HG02938 (cell line): ENCODE measurements around the gene CUL3.
"Not testable (repeated sequence)": the region's sequence is repeated elsewhere in the genome, so short reads cannot be mapped to it uniquely, and the experiment has no call there.

Source experiments
- ATAC-seq: cut with Tn5 transposase; IDR thresholded peaks from one replicate; pipeline ENCODE4 v1.9.1; 2021; ENCODE audit warnings: mild to moderate bottlenecking, moderate library complexity; ENCODE audit not compliant: unreplicated experiment

The CUL3 gene

DNA sequence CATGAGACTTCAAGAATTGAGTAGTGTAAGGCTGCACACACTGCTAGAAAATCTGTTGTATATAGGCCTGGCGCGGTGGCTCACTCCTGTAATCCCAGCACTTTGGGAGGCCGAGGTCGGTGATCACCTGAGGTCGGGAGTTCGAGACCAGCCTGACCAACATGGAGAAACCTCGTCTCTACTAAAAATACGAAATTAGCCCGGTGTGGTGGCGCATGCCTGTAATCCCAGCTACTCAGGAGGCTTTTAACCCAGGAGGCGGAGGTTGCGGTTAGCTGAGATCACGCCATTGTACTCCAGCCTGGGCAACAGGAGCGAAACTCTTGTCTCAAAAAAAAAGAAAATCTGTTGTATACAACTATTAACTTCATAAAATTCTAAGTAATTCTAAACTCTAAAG is 2.1 kb downstream of the CUL3 start:
- not testable (repeated sequence) for ATAC-seq

DNA sequence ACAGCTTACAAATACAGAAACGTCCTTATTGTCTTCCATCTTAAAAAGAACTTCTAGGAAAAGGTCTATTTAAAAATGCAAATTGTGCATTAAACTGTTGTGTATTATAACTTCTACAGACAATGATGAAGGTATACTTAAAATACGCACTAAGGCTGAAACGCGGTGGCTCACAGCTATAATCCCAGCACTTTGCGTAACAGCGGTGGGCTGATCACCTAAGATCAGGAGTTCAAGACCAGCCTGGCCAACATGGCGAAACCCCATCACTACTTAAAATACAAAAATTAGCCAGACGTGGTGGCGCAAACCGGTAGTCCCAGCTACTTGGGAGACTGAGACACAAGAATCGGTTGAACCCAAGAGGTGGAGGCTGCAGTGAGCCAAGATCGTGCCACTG is 4.9 kb downstream of the CUL3 start:
- ATAC-seq: no peak

DNA sequence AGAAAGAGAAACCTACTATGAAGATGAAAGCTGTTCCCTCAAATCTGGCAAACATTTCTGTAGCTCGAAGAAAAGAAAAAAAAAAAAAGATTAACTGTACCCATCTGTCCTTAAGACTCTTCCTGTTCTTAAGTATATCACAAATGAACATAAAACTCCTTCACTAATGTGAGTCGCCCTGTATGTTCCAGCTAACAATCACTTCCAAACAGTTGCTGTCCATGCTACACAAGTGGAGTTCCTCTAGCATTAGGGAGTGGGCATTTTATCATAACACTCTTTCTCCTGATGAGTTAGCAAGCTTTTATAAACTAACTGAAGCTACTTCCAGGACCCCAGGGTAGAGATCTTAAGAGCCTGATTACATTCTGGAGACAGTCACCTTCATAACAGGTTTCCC is 5.8 kb downstream of the CUL3 start:
- ATAC-seq: no peak

DNA sequence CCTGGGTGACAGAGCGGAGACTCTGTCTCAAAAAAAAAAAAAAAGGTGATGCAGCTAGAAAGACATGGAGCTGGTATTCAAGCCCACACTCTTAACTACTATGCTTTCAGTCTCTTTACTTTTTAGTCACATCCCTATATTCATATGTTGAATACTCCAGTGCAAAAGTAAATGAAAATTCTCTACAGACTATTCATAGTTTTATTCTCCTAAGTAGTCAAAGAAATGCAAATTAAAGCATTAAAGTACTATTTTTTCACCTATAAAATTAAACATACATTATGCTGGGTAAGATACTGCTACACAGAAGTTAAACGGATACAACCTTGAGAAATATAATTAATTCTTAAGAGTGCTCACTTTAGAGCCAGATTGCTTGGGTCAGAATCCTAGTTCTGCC is 7.6 kb downstream of the CUL3 start:
- ATAC-seq: no peak

DNA sequence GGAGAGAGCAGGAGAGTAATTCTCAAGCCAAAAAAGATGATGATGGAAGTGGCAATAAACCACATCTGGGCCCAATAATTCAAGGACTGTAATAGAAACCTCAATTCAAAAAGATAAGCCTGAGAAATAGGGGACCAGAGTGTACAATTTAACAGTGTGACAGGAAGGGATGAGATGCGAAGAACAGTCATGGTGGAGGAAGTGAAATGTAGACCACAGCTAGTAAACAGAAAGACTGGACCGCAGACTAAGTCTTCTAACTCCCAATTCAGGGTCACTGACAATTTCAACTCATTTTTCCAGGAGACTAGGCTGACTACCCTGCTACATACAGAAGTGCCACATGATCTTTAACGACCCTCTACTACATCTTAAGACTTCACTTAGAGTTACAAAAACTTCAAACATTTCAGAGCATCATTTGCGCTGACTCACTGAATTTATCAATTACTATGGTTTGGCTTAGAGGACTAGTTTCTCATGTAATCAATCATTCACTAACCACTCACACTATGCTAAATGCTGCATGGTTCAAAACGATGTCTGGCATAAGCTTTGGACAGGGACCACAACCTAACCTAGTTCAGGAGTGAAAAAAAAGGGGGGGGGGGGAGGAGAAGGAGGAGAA is 9.0 kb downstream of the CUL3 start:
- peak; percentile 91 for ATAC-seq

DNA sequence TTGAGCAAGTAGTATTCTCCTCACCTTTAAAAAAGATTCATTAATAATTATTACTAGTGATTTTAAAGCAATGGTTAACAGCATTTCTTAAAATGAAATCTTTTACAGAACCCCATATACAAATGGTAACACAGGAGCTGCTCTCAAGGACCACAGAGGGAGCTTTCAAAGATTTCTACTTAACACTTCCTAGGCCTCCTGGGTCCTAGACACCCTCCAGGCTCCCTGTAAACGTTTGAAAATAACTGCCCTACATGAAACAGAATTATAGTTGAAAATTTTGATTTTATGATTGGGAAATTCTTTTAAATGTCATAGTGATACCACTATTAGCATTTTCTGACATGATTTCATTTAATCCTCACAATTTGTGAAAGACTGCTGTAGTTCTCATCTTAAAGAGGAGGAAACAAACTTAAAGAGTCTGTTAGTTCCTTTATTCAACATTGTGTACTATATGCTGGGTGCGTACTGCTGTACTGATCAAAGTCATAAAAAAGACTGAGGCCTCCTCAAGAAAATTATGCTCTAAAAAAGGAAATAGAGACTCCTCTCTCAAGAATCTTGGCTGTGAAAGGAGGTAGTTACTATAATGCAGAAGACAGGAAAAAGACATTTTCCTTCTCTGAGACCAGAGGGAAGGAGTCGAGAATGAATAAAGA is 10.6 kb downstream of the CUL3 start:
- ATAC-seq: no peak

DNA sequence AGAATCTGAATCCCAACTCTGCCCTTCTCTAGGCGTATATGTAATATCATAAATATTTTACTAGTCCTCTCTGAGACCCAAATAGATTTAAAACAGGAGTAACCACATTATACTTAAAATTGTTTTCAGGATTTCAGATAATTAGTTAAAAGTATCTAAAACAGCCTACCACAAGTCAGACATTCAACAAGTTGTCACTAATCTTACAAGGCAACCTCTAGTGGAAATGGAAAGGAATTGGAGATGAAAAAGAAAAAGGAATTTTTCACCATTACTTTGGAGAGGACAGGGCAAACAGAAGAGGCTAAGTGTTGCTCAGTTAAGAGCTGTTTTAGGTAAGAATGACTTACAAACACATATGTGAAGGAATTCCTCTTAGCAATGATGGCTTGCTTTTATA is 11.4 kb downstream of the CUL3 start:
- no peak for ATAC-seq

DNA sequence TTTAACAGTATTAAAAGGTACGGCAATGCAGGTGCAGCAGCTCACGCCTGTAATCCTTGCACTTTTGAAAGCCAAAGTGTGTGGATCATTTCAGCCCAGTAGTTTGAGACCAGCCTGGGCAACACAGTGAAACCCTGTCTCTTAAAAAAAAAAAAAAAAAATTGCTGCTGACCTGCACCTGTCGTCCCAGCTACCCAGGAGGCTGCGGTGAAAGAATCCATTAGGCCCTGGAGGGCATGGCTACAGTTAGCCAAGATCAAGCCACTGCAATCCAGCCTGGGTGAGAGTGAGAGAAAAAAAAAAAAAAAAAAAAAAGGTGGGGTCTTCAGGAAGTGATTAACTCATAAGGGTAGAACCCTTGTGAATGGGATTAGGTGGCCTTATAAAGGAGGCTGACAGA is 12.8 kb downstream of the CUL3 start:
- ATAC-seq: no peak

DNA sequence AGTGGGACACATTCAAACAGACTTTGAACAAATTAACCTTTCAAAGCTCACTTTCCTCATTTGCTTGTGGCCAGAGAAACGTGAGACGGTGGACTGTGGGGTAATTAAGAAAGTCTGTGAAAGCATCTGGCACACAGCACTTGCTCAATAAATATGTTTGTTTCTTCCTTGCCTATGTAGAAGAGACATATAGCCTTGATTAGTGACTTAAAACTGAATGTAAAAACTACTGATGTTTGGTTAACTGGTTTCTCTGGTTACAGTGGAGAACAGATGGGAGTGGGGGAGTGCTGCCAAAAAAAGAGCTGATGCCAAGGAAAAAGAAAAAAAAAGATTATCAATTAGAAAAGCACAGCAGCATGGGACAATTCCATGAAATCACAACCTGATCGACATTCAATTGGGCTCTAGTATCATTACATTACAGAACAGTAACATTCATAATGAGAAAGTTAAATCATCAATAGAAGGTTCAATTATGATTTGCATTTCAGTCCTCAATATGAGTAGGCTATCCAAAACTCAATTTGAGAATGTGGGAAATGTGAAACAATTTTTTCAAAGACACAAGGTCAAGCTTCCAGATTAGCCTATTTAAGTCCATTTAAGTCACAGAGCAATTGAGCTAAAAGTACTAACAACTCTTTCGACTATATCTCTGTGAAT is 14.7 kb downstream of the CUL3 start:
- ATAC-seq: no peak

DNA sequence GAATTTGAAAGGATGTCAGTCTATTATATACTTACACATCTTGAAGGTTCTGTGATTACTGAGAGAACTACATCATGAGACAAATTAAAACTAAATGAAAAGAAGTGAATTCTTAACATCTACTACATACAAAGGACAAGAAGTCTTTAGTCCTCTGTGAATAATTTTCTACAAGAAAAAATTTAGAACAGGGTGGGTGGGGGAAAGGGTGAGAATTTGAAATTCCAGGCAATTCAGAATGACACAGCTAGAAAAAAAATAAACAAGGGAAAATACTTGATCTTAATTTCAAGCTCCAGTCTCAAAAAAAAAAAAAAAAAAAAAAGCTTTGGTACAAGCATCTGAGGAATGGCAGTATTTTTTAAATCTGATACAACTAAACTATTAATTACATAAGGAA is 15.5 kb downstream of the CUL3 start:
- no peak for ATAC-seq

DNA sequence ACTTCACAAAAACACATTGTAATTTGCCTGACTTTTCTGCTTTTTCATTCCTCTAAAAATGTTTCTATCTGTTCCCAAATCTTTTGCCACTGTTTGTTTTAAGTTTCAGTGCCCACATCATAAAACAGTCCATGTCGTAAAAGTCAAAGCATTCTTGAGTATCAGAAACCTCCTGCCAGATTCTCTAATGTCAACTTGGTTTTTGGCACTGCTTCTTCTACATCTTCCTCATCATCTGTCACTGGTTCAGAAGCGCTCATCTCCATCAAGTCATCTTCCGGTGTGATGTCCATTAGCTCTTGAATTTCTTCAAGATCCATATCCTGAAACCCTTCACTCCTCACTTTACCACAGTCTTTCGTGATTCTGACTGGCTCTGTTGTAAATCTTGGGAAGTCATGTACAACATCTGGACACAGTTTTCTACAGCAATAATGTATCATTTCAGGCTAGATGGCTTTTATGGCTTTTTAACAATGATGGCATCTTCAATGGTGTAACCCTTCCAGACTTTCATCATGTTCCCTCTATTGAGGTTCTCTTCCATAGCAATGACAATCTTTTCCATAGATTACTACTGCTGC is 19.6 kb downstream of the CUL3 start:
- no peak for ATAC-seq

DNA sequence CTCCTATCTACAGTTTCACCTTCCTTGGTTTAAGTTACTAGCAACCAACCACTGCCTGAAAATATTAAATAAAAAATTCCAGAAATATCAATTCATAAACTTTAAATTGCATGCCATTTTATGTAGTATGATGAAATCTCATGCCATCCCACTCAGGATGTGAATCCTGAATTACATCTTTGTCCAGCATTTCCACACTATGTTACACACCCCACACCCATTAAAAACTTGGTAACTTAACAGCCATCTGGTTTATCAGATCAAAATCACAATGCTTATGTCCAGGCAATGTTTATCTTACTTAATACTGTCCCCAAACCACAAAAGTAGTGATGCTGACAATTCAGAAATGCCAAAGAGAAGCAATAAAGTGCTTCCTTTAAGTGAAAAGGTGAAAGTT is 21.6 kb downstream of the CUL3 start:
- no peak for ATAC-seq

DNA sequence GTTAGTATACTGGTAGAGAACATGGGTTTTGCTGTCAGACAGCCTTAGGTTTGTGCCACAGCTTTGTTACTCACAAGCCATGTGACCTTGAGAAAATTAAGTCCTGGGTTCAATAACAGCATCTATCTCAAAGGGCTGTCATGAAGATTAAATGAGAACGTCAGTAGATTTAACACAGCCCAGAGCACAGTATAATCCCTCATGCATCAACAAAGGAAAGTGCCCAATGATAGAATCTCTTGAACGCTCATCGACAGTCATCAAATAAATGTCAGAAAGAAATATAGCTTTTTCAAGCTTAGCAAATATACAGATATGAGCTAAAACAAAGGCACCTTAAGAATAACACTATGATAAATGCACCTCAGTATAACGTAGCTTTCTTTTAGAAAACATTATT is 22.3 kb downstream of the CUL3 start:
- no peak for ATAC-seq

DNA sequence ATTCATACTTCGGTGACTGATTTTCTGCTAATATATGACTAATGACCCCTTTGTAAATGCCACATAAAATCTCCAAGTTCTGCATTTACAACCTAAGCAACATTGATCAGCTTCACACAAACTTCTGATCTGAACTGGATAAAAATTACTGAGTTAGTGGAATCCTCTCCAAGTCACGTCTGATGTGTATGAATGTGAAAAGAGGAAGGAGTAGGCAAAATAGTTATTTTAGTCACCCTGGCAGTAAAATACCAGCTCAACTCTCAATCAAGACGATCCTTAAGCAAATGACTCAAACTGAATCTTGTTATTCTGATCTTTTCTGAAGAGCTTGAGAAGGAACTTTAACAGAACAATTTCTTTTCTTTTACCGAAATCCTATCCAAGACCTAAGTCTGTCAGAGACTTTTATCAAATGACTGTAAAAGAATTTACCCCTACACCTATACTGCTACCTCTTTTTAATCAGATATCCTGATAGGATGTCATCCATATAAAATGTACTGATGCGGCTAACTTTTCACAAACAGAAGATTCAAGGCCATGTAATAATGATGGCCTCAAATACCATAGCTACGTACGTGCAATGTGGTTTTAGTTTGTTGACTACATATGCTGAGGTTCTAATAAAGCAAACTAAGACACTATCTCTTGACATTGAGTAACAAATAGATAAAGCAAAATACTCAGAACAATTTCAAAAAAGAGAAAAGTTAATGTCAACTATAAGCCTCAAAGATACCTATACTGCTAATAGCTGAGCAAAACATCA is 23.7 kb downstream of the CUL3 start:
- ATAC-seq: peak; percentile 73

DNA sequence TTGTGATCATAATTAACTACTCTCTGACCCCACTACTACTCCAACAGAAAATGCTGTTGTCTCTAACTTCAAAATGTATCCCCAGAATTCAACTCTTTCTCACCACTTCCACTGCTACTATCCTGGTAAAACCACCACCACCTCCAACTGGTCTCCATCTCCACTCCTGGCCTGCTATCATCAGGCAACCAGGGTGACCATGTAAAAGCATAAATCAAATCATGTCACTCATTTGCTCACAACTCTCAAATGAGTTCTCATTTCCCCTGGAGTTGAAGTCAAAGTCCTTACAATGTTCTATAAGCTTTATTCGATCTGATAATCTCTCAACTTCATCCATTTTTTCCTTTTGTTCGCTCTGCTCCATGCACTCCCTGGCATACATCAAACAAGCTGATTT is 24.6 kb downstream of the CUL3 start:
- no peak for ATAC-seq

DNA sequence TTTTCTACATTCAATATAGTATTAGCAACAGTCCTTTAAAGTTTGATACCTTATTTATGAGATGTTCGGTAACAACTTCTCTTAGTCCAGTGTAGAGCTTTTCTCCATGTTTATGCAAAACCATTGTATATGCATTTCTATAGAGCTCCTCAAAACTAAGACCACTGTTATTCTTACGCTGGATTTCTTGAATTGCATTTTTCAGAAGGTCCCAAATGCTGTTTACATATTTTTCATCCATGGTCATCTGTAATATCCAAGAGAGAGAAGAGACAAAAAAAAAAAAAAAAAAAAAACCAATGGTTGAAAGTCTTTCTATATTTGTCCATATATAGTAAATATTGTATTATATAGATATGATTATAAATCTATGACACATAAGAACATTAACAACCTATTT is 27.6 kb downstream of the CUL3 start:
- ATAC-seq: no peak

DNA sequence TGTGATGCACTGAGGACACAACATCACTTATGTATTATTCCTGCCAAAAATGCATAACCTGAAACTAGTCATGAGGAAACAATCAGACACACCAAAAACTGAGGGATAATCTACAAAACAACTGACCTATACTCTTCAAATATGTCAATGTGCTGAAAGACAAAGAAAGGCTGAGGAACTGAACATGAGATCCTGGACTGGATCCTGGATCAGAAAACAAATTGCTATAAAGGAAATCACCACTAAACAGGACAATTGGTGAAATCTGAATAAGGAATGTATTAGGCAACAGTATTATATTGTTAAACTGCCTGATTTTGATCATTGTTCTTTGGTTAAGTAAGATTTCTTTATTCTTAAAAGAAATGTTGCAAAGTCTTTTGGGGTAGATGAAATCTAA is 28.8 kb downstream of the CUL3 start:
- ATAC-seq: no peak

DNA sequence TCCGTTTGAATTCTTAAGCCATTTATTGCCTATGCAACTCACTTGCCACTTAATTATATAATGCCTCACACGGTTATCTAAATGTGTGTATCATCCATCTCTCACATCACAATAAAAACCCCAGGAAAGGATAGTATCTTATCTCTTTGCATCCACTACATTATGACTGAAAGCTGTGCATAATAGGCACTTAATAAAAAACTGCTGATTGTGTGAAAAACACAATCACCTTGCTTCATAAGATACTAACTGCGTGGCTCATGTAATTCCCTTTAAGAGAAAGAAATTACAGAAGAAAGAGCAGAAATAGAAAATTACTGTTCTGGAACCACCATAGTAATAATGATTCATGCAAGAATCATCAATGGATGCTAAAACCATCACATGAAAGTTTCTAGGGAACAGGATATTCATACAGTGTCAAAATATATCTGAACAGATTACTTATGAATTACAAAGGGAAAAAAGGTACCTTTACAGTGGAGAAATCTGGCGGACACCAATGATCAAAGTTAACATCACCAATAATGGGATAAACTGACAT is 29.3 kb downstream of the CUL3 start:
- no peak for ATAC-seq

DNA sequence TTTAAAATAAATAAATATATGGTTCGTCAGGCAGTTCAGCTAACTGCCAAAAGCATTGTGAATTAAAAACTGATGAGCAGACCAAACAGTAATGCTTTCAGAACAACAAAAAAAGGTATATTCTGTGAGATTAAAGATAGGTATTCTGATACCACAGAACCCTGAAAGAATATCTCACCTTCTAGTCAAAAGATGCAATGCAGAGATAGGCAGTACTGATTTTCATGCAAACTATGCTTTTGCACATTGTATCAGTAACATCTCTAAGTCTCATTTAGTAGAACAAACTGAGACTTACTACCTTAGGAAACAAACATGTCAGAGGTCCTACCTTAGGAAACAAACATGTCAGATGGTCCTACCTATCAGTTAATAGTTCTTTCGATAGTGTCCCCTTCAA is 32.4 kb downstream of the CUL3 start:
- ATAC-seq: no peak

DNA sequence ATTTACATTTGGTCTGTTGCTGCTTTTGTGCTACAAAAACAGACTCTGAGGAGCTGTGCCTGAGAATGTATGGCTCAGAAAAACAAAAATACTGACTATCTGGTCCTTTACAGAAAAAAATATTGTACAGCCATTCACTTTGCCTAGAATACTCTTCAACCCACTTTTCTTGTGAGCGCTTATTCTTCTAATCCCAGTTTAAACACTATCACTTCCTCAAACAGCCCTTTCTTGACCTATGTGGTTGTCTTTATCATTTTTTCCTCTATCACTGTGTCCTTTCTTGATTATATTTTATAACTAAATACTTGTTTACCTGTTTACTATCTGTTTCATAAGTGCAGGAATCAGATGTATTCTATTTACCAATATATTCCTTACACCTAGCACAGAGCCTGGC is 33.5 kb downstream of the CUL3 start:
- no peak for ATAC-seq

DNA sequence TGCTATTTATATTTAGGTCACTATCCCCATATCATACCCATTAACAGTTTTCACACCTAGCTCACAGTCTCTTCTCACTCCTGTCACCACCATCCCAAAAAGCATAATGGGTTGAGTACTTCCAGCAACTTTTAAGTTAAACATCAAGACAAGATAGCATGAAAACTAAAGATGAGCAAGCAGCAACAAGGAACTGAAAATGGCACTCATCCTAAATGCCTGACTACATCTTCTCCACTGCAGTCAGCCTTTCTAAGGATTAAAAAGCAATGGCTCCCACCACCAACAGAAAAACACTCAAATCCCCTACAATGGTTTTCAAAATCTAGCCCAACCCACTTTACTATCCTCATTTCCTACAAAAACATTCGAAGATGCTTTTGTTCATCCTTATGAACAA is 38.2 kb downstream of the CUL3 start:
- no peak for ATAC-seq
